ENCODE data around the gene RALGPS2.

The RALGPS2 gene

DNA sequence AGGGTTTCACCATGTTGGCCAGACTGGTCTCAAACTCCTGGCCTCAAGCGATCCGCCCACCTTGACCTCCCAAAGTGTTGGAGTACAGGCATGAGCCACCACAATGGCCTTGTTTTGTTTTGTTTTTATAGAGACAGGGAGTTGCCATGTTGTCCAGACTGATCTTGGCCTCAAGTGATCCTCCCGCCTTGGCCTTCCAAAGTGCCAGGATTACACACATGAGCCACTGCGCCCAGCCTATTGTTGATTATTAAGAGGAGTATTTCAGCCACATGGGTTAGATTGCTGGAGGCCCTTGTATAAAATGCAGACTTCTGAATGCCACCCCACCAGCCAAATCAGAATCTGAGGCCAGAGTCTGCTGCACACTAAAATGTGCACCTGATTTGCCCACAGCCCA lies 203.0 kb downstream of the RALGPS2 start:
- DNase-seq = no peak

DNA sequence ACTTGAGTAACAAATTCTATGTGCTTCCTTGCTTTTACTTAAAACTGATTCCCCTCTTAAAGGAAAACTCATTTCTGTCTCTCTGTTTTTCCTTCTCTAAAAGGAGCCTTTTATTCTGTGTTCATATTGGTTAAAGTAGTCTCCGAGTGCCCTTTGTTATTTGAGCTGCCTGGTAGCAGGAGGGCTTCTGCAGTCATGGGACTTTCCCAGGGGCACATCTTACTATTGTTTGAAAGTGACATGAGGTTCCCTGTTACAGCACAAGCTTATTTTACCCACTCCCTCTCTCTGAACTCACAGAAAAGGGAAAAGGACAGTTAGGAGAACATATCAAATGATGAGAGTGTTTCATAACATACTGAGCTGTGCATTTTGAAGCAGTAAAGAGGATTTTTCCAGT lies 203.9 kb downstream of the RALGPS2 start:
- no peak for DNase-seq

DNA sequence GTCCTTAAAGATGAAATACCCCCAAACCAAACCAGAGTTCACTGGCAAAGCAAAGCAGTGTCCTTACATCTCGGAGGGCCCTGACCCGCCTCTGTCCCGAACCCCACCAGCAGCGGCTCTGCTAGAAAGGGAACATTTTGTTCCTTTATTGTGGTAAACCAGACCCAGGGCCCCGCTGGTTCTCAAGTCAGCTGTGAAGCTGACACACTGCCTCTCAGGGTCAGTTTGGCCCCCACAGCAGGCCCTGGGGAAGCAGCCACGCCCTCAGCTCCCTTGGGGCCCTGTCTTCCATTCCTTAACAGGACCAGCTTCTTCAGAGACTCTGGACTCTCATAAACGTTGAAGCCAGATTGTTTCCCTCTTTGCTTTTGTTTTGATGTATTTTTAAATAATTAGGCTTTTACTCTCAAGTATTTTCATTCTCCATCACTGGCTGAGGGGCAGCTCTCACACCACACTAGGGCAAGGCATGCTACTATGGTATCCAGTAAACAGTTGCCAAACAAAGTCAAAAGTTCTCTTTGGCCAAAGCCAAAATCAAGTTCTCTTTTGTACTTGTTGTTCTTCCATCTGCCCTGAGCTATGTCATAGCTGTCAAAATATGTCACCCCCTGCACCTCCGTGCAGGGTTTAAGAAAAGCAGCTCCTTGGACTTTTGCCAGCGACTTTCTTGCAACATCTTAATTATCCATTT lies 207.0 kb downstream of the RALGPS2 start:
- no peak for DNase-seq

DNA sequence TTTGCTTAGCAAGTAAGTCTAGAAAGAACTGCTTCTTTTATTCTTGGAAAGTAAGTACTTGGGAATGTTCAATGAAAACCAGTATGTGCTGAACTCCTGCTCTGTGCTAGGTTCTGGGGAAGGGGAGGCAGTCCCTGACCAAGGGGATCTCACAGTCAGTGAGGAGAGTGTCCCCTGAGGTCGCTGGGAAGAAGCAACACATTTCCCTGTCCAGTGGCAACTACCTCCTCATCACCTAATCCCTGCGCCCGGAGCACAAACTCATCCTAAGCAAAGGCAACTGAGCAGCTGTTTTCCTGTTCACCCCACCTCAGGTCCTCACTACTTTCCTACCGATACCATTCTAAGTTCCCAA lies 207.5 kb downstream of the RALGPS2 start:
- DNase-seq = no peak

DNA sequence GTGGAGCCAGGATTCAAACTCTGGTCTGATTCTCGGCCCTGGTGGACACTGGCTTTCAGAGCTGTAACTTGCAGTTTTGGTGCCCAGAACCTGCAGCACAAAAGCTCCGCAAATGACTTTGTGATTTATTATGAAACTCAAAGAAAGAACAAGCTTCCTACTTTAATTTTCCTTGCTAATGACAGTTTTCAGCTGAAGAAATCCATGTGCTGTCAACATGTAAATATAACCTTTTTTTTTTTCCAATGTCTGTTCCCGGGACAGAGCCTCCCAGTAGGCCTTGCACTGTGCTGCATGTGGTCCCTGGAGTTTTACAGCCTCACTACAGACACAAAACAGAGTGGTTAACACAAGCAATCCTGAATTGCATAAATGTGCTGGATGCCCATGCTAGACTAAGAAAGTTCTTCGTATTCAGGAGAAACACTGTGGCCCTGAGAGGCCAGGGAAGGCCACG lies 208.1 kb downstream of the RALGPS2 start:
- no peak for DNase-seq

DNA sequence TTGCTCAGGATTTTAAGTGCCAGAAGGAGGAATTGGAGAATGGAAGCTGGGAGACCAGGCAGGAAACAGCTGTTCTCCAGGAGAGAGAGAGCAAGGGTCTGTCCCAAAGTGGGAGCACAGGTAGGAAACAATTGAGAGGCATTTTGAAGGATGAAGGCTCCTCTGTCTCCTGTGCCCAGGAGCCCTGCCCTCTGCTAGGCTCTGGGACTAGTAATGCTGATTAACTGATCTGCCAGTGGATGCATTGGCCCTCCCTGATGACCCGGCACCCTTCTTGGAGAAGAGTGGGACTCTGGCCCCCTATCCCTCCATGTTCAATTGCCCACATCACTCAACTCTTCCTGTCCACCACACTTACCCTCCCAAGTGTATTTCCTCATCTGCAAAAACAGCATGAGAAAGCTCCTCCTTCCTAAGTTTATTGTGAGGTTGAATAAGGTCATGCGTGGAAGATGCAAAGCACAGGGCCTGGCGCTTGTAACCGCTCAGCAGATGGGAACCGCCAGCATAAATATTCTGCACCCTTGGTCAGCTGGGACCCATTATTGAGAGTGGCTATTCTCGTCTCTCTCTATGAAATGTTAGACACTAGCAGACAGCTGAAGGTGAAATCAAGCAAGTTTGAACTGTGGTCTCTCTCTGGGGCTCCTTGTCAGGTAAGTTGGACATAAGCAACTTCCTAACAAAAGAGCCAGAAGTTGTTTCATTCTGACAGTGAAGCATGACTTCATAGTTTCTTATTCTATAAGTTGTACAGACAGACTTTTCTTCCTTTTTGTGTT lies 208.9 kb downstream of the RALGPS2 start:
- no peak for DNase-seq

DNA sequence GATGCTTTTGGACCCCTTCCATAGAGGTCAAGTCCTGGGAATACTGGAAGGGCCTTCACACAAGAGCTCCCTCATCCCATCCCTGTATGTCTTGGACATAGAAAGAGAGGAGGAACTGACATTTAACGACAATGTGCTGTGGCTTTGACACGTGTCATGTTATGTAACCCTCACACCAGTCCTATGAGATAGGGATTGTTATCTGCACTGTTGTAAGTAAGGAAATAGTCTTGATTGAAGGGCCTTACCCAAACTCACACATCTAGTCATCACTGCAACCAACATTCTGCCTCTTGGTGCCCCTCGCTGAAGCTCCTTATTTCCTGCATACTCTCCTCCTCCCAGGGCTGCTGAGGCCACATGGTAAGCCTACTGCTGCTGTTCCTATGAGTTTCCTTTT lies 209.5 kb downstream of the RALGPS2 start:
- no peak for DNase-seq

DNA sequence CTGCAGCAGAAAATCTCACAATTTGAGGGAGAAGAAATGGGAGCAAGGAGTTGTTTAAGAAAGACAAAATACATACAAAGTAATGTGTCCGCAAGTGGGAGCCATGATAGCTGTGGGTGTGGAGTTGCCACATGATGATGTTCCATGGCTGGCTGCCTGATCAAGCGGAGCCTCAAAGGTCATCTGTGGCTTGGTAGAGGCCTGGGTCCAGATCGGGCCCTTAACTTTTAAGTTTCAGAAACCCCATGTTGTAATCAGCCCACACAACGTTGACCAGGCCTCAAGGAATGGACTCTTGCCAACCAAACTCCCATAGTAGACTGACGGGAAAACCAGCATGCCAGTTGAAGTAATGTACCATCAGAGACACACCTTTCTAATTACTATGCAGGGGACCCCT lies 210.6 kb downstream of the RALGPS2 start:
- no peak for DNase-seq

DNA sequence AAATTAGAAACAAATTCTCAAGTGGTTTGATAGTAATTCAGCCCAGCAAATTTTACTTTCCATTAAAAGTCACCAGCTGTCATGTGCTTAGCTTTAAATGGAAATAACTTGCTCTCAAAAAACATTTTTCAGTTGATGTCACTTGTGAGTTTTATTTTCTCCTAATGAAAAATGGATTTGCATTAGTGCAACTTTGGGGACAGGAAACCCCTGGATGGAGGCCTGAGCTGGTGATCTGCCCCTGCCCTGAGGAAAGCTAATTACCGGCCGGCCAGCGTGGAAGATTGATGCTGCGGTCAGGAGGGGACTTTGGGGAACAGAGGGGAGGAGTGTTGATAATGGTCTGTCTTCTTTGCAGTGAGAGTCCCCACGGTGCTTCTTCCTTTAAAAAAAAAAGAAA lies 212.7 kb downstream of the RALGPS2 start:
- DNase-seq = no peak

DNA sequence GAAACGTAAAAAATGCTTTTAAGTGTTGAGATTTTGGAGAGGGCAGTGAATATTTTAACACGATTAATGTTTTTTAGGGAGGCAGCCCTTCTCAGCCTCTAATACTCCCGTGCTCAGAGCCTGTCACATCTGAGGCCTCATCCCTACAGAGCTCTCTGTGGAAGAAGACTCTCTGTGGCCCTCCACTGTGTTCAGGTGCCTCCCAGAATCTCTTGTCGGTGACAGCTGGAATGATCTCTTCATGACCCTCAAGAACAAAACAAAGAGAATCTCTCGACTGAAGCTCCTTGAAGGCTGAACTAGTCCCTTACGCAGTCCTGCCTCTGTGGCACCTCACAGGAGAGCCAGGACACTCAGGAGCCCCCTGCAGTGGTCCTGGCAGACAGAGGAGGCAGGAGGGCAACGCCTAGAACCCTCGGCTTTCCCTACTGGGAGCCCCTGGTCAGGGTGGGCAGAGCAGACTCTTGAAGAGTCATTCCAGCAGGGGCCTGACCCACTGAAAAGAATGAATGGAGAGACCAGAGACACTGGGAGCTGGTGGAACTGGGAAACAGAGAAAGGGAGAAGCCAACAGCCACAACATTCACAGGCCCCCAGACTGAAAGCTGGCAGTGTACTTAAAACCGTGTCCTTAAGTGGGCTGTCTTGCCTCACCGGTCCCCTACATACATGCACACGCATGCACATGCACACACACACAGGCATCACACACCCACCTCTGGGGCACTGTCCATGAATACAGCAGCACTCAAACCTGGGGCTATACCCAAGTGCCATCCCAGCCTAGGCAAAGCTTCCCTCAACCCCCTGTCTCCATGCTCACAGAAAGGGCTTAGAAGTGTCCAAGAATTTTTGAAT lies 213.3 kb downstream of the RALGPS2 start:
- DNase-seq = no peak

DNA sequence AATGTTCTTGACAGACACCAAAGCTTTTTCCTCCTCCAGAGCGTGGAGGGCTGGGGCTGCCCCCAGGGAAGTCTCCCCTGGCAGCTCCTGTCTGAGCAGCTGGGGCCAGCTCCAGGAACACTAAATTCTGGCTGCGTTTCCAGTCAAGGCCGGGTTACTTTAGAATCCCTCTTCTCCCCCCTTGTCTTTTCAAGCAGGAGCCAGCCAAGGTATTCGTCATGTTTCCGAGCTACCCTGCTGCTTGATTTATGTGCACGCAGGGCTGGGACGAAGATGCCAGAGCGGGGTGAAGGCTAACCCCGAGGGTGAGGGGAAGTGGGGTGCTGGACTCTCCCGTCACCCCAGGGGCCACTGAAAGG lies 213.9 kb downstream of the RALGPS2 start:
- no peak for DNase-seq

DNA sequence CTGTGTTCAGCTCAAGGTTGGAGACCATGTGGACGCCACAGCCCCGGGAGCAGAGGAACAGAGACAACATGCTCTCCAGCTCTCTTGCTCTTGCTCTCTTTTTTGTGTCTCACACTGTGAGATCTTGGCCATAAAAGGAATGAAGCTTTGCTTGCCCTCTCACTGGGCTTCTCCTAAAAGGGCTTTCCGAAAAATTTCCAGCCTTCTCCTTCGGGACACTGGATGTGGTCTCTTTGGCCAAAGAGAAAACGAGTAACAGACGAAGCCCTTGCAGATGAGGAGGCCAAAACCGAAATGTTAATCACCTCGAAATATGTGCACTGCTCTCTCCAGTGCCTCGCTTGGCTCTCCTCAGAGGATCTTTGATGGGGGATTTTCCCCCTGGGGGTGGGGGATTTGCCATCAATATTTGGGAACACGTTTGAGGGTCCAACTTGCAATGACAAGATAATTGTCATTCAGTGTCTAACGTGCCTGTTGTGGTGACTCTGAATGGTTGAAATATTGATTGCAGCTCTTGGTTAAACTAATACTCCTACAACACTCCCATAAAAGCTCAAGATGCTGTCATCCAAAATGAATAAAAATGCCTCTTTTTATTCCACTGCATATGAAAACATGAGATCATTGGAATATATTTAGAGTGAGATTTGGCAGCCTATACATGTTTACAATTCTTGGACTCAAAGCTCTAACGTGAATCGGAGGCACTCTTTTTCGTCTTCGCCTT lies 214.5 kb downstream of the RALGPS2 start:
- no peak for DNase-seq

DNA sequence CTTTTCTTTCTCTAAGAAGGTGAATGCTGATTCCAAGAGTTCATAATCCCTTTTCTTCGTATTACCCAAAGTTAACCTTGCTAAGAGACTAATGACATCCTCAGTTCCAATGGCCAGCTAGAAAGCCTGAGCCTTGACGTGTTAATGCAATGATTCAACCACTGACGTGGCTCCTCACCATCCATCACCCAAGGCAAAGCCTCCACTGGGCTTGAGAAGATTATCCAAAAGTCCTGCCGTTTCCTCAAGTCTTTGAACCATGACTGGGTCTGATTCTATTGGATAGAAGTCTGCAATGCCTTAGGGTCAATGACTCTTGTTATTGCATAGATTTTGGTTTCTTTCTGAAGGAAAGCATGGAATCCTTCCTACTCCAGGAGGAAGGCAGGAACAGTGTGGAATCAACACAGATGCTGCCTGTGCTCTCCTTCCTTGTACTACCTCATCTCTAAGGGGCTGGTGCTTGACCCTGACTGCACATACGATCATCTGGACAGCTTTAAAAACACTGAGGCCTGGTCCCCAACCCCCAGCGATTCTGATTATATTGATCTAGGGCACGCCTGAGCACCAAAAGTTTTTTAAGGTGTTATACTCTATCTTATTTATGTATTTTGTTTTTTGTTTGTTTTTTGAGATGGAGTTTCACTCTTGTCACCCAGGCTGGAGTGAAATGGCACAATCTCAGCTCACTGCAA lies 215.2 kb downstream of the RALGPS2 start:
- no peak for DNase-seq

DNA sequence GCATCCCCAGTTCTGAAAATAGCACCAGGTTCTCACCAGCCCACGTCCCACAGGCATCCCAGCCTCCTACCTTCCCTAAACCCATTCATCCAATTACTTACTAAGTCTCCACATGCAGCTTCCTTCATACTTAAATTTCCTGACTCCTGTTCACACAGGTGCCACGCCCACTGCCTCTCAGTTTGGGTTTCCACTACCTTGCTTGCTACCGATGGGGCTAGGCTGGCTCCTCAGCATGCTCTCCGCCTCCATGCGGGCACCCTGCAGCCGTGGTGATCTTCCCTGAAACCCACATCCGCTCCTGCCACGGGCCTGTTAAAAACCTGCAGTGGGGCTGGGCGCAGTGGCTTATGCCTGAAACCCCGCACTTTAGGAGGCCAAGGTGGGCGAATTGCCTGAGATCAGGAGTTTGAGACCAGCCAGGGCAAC lies 216.2 kb downstream of the RALGPS2 start:
- DNase-seq = no peak

DNA sequence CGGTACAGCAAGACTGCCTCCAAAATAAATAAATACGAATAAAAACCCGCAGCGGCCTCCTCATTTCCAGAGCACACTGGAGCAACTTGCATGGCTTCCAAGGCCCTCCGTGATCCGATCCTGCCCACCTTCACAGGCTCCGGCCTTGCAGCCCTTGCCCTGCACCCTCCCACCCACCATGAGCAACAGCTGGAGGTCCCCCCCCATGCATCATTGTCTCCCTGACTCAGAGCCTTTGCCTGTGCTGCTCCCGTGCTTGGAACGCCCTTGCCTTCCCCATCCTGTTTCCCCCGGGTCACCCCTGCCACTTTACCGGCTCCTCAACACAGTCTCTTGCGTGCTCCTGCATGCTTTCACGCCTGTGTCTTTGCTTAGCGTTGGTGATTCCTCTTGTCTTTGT lies 216.8 kb downstream of the RALGPS2 start:
- no peak for DNase-seq

DNA sequence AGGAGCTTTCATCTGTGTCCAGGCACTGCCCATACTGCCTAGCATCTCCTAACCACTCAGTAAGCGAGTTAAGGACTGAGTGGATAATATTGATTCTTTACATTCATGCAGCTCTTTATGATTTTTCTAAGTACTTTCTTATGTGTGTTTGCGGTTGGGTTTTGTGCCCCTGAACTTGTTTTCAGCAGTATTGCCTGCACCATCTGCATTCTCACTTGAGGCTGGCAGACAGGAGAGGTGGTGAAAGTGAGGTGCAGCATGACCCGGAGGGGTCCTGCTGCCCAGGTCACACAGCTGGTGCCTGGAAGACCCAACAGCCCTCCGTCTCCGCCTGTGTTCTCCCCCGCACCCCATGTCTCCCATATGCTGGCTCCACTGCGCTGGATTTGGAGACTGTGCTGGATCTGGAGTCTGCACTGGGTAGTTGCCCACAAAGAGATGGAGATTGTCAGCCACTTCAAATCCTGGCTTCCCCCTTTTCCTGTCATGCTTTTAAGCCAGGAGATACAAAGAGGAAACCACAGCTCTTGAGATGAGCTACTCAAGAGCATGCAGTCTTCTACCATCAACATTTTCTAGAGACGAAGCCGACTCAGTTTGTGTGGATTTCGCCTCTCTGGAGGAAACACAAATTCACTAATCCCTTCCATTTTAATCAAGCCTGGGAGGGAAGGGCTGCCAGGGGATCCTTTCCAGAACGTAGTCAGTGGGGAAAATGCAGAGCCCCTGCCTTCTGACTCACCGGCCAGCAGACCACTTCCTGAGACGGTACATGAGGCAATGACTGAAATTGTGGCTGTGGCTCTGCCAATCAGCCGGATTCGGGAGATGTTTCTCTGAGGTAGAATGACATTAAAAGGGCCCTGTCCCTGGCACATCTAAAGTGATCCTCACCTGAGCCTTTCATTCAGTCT lies 217.5 kb downstream of the RALGPS2 start:
- DNase-seq = no peak

DNA sequence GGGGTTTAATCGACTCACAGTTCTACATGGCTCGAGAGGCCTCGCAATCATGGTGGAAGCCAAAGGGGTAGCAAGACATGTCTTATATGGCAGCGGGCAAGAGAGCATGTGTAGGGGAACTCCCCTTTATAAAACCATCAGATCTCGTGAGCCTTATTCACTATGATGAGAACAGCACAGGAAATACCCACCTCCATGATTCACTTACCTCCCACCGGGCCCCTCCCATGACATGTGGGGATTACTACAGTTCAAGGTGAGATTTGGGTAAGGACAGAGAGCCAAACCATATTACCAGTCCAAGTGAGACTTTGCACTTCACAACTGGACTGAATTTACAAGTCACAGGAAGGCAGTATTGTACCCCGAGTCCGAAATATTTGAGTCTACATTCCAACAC lies 219.7 kb downstream of the RALGPS2 start:
- no peak for DNase-seq

DNA sequence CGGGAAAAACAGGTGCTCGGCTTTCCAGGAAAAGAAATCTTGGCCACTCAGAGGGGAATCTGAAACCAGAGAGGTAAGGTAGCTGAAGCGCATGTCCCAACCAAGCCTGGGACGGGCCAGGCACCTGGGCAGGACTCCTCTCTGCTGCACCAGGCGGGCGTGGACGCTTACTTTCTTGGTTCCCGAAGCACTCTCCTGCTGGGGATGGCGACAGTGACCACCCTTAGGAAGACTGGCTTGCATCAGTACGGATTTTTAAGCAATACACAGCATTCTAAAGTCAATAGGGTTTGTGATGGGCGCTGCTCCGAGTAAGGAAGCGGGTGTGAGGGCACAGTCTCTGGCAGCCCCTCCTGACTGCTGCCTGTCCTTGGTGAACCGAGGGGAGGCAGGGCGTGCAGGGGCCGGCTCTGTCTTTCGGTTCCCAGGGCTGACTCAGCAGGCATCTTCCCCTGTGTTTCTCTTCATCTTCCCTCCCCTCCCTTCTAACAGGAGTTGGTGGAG lies 220.8 kb downstream of the RALGPS2 start:
- DNase-seq = no peak

DNA sequence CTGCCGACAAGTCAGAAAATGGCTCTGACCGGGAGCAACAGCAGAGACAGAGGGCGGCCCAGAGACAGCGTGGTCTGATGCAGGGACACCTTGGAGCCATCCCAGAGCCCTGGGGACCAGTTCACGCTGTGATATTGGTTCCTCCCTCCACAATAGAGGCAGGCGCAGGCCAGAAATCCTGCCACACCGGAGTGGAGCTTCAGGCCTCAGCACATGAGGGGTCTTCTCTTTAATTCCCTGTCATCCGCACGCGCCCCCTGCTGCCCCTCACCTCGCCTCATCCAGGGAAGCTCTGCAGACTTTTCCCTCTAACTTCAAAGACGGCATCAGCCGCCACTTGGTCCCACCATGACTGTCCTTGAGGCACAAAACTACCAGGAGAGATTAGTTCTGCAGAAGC lies 221.4 kb downstream of the RALGPS2 start:
- no peak for DNase-seq

DNA sequence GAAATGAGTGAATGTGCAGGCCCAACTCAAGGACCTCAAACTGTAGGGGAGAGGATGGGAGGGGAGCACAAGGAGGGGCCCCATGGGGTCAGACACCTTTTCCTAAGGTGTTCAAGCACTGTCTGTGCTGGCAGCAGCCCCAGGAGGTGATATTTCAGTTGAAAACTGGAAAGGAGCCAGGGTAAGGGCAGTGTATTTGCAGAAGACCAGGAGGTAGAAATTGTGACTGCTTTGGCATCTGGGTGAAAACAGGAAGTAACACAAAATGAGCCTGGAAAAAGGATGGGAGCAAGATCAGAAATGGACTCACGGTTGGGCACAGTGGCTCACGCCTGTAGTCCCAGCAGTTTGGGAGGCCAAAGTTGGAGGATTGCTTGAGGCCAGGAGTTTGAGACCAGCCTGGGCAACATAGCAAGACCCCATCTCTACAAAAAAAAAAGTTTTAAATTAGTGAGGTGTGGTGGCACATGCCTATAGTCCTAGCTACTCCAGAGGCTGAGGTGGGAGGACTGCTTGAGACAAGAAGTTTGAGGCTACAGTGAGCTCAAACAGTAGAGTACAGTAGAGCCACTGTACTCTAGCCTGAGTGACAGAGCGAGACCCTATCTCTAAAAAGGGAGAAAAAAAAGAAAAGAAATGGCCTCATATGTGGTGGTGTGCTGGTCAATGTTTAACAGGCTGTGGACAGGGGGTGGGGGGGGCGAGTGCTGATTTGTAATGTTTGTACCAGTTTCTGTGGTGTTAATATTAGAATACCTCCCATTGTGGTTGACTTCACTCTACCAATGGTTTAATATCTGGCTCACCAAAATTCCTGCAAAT lies 222.0 kb downstream of the RALGPS2 start:
- DNase-seq = no peak

Measured in activated naive CD4-positive, alpha-beta T cell treated with anti-CD3 and anti-CD28 coated beads, Interleukin-2, amount 50 U/mL, for 16 hours (primary cell).